Measurements from ENCODE around the gene MGRN1. TPM values are rescaled to one million over a fixed set of nuclear protein-coding genes. Genes with fewer than 3 reads are reported as not detected.
A peak's percentile ranks its signal among the peaks of the same experiment; 100 is the strongest.
"Not testable (repeated sequence)": the region's sequence is repeated elsewhere in the genome, so short reads cannot be mapped to it uniquely, and the experiment has no call there.

MGRN1 gene
- total RNA-seq, 4 donors from 2014 or later: 32.5 to 86.4 (median 57.6) TPM

- peak overlapping the region; percentile 77 to 90 (median 86) for H3K4me3 ChIP-seq (replicated peaks in 1 of 3)
- intact Hi-C loops (cut with DNase I): loop anchor here (5.0 to 10.0 kb wide), 2 partner anchors 36 to 221 kb away; partner anchors contain the start of gene SEC14L5
- no peaks in the 10 kb centered on the region for H3K27me3 ChIP-seq
- H3K27ac ChIP-seq: peak overlapping the region in 2 of 3 donors; percentile 28 to 61
- peaks cover 0 to 7% of the 10 kb centered on the region in 2 donors for H3K36me3 ChIP-seq
- TF ChIP-seq CTCF (IDR thresholded peaks at IDR 0.05) (no peak), POLR2A (IDR thresholded peaks at IDR 0.05) (no peak)
- no peak for DNase-seq
- 0 to 1% methylated on average over 18 to 19 of the region's 19 CpGs for whole genome bisulfite sequencing, 2 donors
- H3K9me3 ChIP-seq: no peaks in the 10 kb centered on the region
- peaks cover 0 to 9% of the 10 kb centered on the region in 2 donors for H3K4me1 ChIP-seq
Measured at GRCh38 chr16:4733747-4734062, 109.1 kb downstream of the MGRN1 start.

GRCh38 chr16:4734063-4734729 lies 109.6 kb downstream of the MGRN1 start, which contains the start of the genes ANKS3 and DNAAF8:
TSS of gene ANKS3 (minus strand) at chr16:4734271. CDS start at chr16:4730149, 4,122 bp downstream.
TSS of gene DNAAF8 (plus strand) at chr16:4734537. CDS start at chr16:4736515, 1,978 bp downstream.
- intact Hi-C loops (cut with DNase I): loop anchor here (5.0 to 10.0 kb wide), 2 partner anchors 37 to 221 kb away; partner anchors contain the start of gene SEC14L5
- H3K36me3 ChIP-seq: peaks cover 0 to 6% of the 10 kb centered on the region in 2 donors
- WGBS, 2 donors: 0 to 1% methylated on average over 16 to 42 of the region's 70 CpGs

GRCh38 chr16:4734730-4735535 lies 110.3 kb downstream of the MGRN1 start:
- peak overlapping the region in 2 of 3 donors; percentile 21 to 61 for H3K27ac ChIP-seq
- 8 to 11% methylated on average over 22 to 38 of the region's 38 CpGs for WGBS, 2 donors
- H3K4me3 ChIP-seq (replicated peaks in 1 of 3): peak overlapping the region; percentile 77 to 90 (median 86)
- no peaks in the 10 kb centered on the region for H3K9me3 ChIP-seq
- H3K27me3 ChIP-seq: no peaks in the 10 kb centered on the region
- H3K36me3 ChIP-seq: no peaks in the 10 kb centered on the region
- H3K4me1 ChIP-seq: peaks cover 0 to 9% of the 10 kb centered on the region in 2 donors
- TF ChIP-seq CTCF (IDR thresholded peaks at IDR 0.05) (no peak), POLR2A (IDR thresholded peaks at IDR 0.05) (no peak)
- intact Hi-C loops (cut with DNase I): loop anchor here (5.0 to 10.0 kb wide), 2 partner anchors 38 to 220 kb away; partner anchors contain the start of gene SEC14L5
- DNase-seq: peak; percentile 87 to 90

More at GRCh38 chr16:4734063-4734729, 109.6 kb downstream of the MGRN1 start, which contains the start of the genes ANKS3 and DNAAF8:
- Histone ChIP-seq H3K4me3 (replicated peaks in 1 of 3) (peak within 1 kb of the TSS; percentile 77 to 90 (median 86)), H3K9me3 (no peaks in the 10 kb centered on the region), H3K27me3 (no peaks in the 10 kb centered on the region), H3K27ac (peak within 1 kb of the TSS in 2 of 3 donors; percentile 28 to 61), H3K4me1 (peaks cover 0 to 9% of the 10 kb centered on the region in 2 donors)
- peak; percentile 98 for DNase-seq
- TF ChIP-seq CTCF (IDR thresholded peaks at IDR 0.05) (no peak), POLR2A (IDR thresholded peaks at IDR 0.05) (peak in 1 of 2 donors; percentile 64)

- Histone ChIP-seq H3K9me3 (no peaks in the 10 kb centered on the region), H3K4me3 (replicated peaks in 1 of 3) (no peak overlapping the region), H3K27me3 (no peaks in the 10 kb centered on the region), H3K36me3 (no peaks in the 10 kb centered on the region), H3K27ac (no peak overlapping the region), H3K4me1 (peaks cover 0 to 9% of the 10 kb centered on the region in 2 donors)
- intact Hi-C loops (cut with DNase I): loop anchor here (10.0 kb wide), 1 partner anchor 218 kb away; the partner anchor contains the start of gene SEC14L5
- TF ChIP-seq POLR2A (IDR thresholded peaks at IDR 0.05): no peak
- DNase-seq: no peak
- 77 to 87% methylated on average over 4 of the region's 4 CpGs for WGBS, 2 donors
Measured at GRCh38 chr16:4736546-4736945, 111.9 kb downstream of the MGRN1 start.

- DNase-seq: no peak
- no peaks in the 10 kb centered on the region for H3K9me3 ChIP-seq
- TF ChIP-seq CTCF (IDR thresholded peaks at IDR 0.05): no peak
- no peak for TF ChIP-seq POLR2A (IDR thresholded peaks at IDR 0.05)
- no peaks in the 10 kb centered on the region for H3K27me3 ChIP-seq
- no peaks in the 10 kb centered on the region for H3K36me3 ChIP-seq
- intact Hi-C loops (cut with DNase I): loop anchor here (10.0 kb wide), 1 partner anchor 217 kb away; the partner anchor contains the start of gene SEC14L5
- H3K4me1 ChIP-seq: peaks cover 0 to 9% of the 10 kb centered on the region in 2 donors
- no peak overlapping the region for H3K27ac ChIP-seq
- 48 to 54% methylated on average over 2 to 13 of the region's 15 CpGs for WGBS, 2 donors
- no peak overlapping the region for H3K4me3 ChIP-seq (replicated peaks in 1 of 3)
Measured at GRCh38 chr16:4737545-4737944, 112.9 kb downstream of the MGRN1 start.

DNA sequence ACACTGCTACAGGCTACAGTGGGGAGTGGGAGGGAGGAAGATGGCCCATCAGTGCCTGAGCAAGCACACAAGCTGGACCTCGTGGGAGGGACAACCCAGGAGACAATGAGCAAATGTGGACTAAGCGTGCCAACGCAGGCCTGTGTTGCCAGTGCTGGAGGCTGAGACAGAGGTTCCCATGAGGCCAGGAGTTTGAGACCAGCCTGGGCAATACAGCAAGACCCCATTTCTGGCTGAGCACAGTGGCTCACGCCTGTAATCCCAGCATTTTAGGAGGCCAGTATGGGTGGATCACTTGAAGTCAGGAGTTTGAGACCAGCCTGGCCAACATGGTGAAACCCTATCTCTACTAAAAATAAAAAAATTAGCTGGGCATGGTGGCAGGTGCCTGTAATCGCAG lies 113.7 kb downstream of the MGRN1 start:
- H3K4me3 ChIP-seq (replicated peaks in 1 of 3); H3K9me3 ChIP-seq; H3K36me3 ChIP-seq; DNase-seq; H3K4me1 ChIP-seq; H3K27ac ChIP-seq; H3K27me3 ChIP-seq: not testable (repeated sequence)
- 75 to 92% methylated on average over 5 of the region's 5 CpGs for WGBS, 2 donors
- intact Hi-C loops (cut with DNase I): loop anchor here (10.0 kb wide), 1 partner anchor 216 kb away; the partner anchor contains the start of gene SEC14L5
